ENCODE results near the gene LYRM4. TPM values are rescaled to one million over a fixed set of nuclear protein-coding genes. Genes with fewer than 3 reads are reported as not detected.

Gene LYRM4
- total RNA-seq, 1 experiment from 2014 or later: 37.0 TPM

- Histone ChIP-seq H3K4me1 (replicated peaks; ENCODE audit: insufficient read depth) (peaks cover 6% of the 10 kb centered on the region), H3K27ac (no peak overlapping the region), H3K9me3 (ENCODE audit: insufficient read depth, low read depth) (no peaks in the 10 kb centered on the region), H3K4me2 (no peak overlapping the region), H2AFZ (no peak overlapping the region), H3K79me2 (ENCODE audit: low read depth) (no peaks in the 10 kb centered on the region), H3K4me3 (no peak overlapping the region), H3K36me3 (ENCODE audit: low read depth) (no peaks in the 10 kb centered on the region), H3K9me2 (ENCODE audit: insufficient read depth) (no peaks in the 10 kb centered on the region), H4K20me1 (ENCODE audit: insufficient read depth) (no peaks in the 10 kb centered on the region), H3K27me3 (ENCODE audit: insufficient read depth, low read depth) (no peaks in the 10 kb centered on the region), H3F3A (ENCODE audit: insufficient read depth, low read depth) (no peaks in the 10 kb centered on the region)
- ChIA-PET POLR2A (ENCODE audit: unreplicated experiment) (no interaction called here), CTCF (no interaction called here)
- intact Hi-C loops (cut with micrococcal nuclease; ENCODE audit: unreplicated experiment): no loop called here
- no TSS peak for BruUV-seq (replicated peaks)
- no peak for TF ChIP-seq CTCF (conservative IDR thresholded peaks at IDR 0.05)
- no peak for TF ChIP-seq EZH2 (IDR thresholded peaks at IDR 0.05; ENCODE audit: low read depth)
- DNase-seq: no peak
Observed at GRCh38 chr6:5096482-5096881, 164.3 kb downstream of the LYRM4 start.

GRCh38 chr6:5095236-5095635, 165.5 kb downstream of the LYRM4 start:
- POLR2A ChIA-PET (ENCODE audit: unreplicated experiment): no interaction called here
- no peaks in the 10 kb centered on the region for H3K36me3 ChIP-seq (ENCODE audit: low read depth)
- no peak overlapping the region for H3K4me3 ChIP-seq
- H3K9me3 ChIP-seq (ENCODE audit: insufficient read depth, low read depth): no peaks in the 10 kb centered on the region
- H3K9me2 ChIP-seq (ENCODE audit: insufficient read depth): no peaks in the 10 kb centered on the region
- H3K27me3 ChIP-seq (ENCODE audit: insufficient read depth, low read depth): no peaks in the 10 kb centered on the region
- no peaks in the 10 kb centered on the region for H3K79me2 ChIP-seq (ENCODE audit: low read depth)
- no peak overlapping the region for H2AFZ ChIP-seq
- no TSS peak for BruUV-seq (replicated peaks)
- peaks cover 6% of the 10 kb centered on the region for H3K4me1 ChIP-seq (replicated peaks; ENCODE audit: insufficient read depth)
- intact Hi-C loops (cut with micrococcal nuclease; ENCODE audit: unreplicated experiment): no loop called here
- no peak overlapping the region for H3K27ac ChIP-seq
- no peaks in the 10 kb centered on the region for H3F3A ChIP-seq (ENCODE audit: insufficient read depth, low read depth)
- H3K4me2 ChIP-seq: no peak overlapping the region
- CTCF ChIA-PET: no interaction called here
- TF ChIP-seq CTCF (conservative IDR thresholded peaks at IDR 0.05): no peak
- no peak for TF ChIP-seq EZH2 (IDR thresholded peaks at IDR 0.05; ENCODE audit: low read depth)
- no peaks in the 10 kb centered on the region for H4K20me1 ChIP-seq (ENCODE audit: insufficient read depth)
- DNase-seq: no peak

- Histone ChIP-seq H3F3A (ENCODE audit: insufficient read depth, low read depth) (no peaks in the 10 kb centered on the region), H4K20me1 (ENCODE audit: insufficient read depth) (no peaks in the 10 kb centered on the region), H3K36me3 (ENCODE audit: low read depth) (no peaks in the 10 kb centered on the region), H3K4me2 (no peak overlapping the region), H3K79me2 (ENCODE audit: low read depth) (no peaks in the 10 kb centered on the region), H2AFZ (no peak overlapping the region), H3K9me3 (ENCODE audit: insufficient read depth, low read depth) (no peaks in the 10 kb centered on the region), H3K4me1 (replicated peaks; ENCODE audit: insufficient read depth) (peaks cover 6% of the 10 kb centered on the region), H3K27ac (no peak overlapping the region), H3K9me2 (ENCODE audit: insufficient read depth) (no peaks in the 10 kb centered on the region), H3K27me3 (ENCODE audit: insufficient read depth, low read depth) (no peaks in the 10 kb centered on the region), H3K4me3 (no peak overlapping the region)
- BruUV-seq (replicated peaks): no TSS peak
- DNase-seq: peak in 1 of 2 experiments; percentile 55
- intact Hi-C loops (cut with micrococcal nuclease; ENCODE audit: unreplicated experiment): no loop called here
- TF ChIP-seq CTCF (conservative IDR thresholded peaks at IDR 0.05) (no peak), EZH2 (IDR thresholded peaks at IDR 0.05; ENCODE audit: low read depth) (no peak)
- ChIA-PET CTCF (no interaction called here), POLR2A (ENCODE audit: unreplicated experiment) (no interaction called here)
Observed at GRCh38 chr6:5094327-5094726, 166.4 kb downstream of the LYRM4 start.
